A673 (cell line): Measurements from ENCODE around the gene SND1.

Source experiments
- CTCF ChIP-seq: fragments of 300-800, 200-600 bp; sonication (generic); conservative IDR thresholded peaks from 2 replicates; pipeline ENCODE4 v1.5.1; 2017; ENCODE audit warnings: low read depth, mild to moderate bottlenecking, antibody characterized with exemption, low read length, moderate library complexity, mixed read lengths
- EZH2 ChIP-seq: fragments of 200-600 bp; sonication (generic); IDR thresholded peaks from 2 replicates; pipeline ENCODE4 v1.6.1; 2017; ENCODE audit warnings: borderline replicate concordance, low read depth, mild to moderate bottlenecking, mixed read lengths, antibody characterized with exemption, low read length; ENCODE audit not compliant: poor library complexity, severe bottlenecking

DNA sequence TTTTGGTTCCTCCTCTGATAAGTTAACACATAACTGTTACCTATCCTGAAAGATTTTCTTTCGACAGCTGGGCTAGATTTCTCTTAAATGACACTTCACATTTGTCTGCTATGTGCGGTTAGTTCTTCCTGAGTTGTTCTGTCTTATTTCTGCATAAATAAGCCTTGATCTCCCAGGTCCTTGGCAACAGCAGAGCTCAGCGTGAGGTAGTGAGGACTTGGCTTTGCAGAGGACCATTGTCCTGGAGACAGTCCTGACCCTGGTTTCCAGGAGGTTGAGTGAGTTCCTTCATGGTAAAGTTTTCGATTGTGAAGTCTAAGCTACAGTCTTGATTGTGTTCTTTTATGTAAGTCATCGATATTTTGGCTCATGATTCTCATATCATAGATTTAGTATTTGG lies 23.7 kb downstream of the SND1 start:
- no peak for TF ChIP-seq CTCF
- no peak for TF ChIP-seq EZH2
